HL-60/S4 treated with phorbol 12-myristate 13-acetate at 8.2 ng/mL for 4 days and 3 days (cell line): ENCODE data around the gene GPN1.
"Not testable (repeated sequence)": the region's sequence is repeated elsewhere in the genome, so short reads cannot be mapped to it uniquely, and the experiment has no call there.

Experiments
- in situ Hi-C: fragments of 300-500 bp; cut with MboI; formaldehyde crosslinking; loops from 2 replicates; pipeline ENCODE4 v1.15.0; 2022; ENCODE audit warnings: low sequenced_read_pairs

Gene GPN1

GRCh38 chr2:27626921-27627320 lies 1.9 kb upstream of the GPN1 start:
- in situ Hi-C loops, result not testable (repeated sequence)

GRCh38 chr2:27627963-27628766 lies 685 bp upstream of the GPN1 start:
- in situ Hi-C loops, result no loop called here

GRCh38 chr2:27630257-27630656 lies 1.4 kb downstream of the GPN1 start:
- in situ Hi-C loops, result not testable (repeated sequence)

- in situ Hi-C loops, result no loop called here
These were observed 5.4 kb downstream of the GPN1 start for GRCh38 chr2:27634291-27634690.

- in situ Hi-C loops, result no loop called here
These were observed 7.9 kb downstream of the GPN1 start for GRCh38 chr2:27636766-27637165.

GRCh38 chr2:27638037-27638637 lies 9.3 kb downstream of the GPN1 start:
- in situ Hi-C loops, result no loop called here

GRCh38 chr2:27638709-27639108 lies 9.9 kb downstream of the GPN1 start:
- in situ Hi-C loops, result no loop called here

GRCh38 chr2:27640722-27641245 lies 11.9 kb downstream of the GPN1 start:
- in situ Hi-C loops, result no loop called here

GRCh38 chr2:27645197-27645596 lies 16.3 kb downstream of the GPN1 start:
- in situ Hi-C loops, result no loop called here

GRCh38 chr2:27647289-27647688 lies 18.4 kb downstream of the GPN1 start:
- in situ Hi-C loops, result no loop called here

- in situ Hi-C loops, result no loop called here
These were observed 18.9 kb downstream of the GPN1 start for GRCh38 chr2:27647737-27648136.

GRCh38 chr2:27651056-27651455 lies 22.2 kb downstream of the GPN1 start:
- in situ Hi-C loops, result no loop called here

- in situ Hi-C loops, result no loop called here
These were observed 23.5 kb downstream of the GPN1 start for GRCh38 chr2:27652341-27652740.

GRCh38 chr2:27652790-27653189 lies 23.9 kb downstream of the GPN1 start:
- in situ Hi-C loops, result no loop called here

- in situ Hi-C loops, result no loop called here
These were observed 24.5 kb downstream of the GPN1 start for GRCh38 chr2:27653397-27653796.

- in situ Hi-C loops, result no loop called here
These were observed 26.5 kb downstream of the GPN1 start for GRCh38 chr2:27655155-27655951.

GRCh38 chr2:27661371-27661770 lies 32.5 kb downstream of the GPN1 start:
- in situ Hi-C loops, result no loop called here

- in situ Hi-C loops, result no loop called here
These were observed 34.7 kb downstream of the GPN1 start, which contains the start of the genes SLC4A1AP and SUPT7L for GRCh38 chr2:27663285-27664153. Gene SLC4A1AP, plus strand, starts transcription at chr2:27663889. Its CDS starts 26 bp downstream, at chr2:27663915. Gene SUPT7L, minus strand, starts transcription at chr2:27663614. Its CDS starts 1,422 bp downstream, at chr2:27662192.

GRCh38 chr2:27664154-27664574 lies 35.3 kb downstream of the GPN1 start:
- in situ Hi-C loops, result no loop called here

GRCh38 chr2:27664622-27665363 lies 35.9 kb downstream of the GPN1 start:
- in situ Hi-C loops, result no loop called here
